Kidney epithelial cell (primary cell): Measurements from ENCODE around the gene TIAM2. TPM values are rescaled to one million over a fixed set of nuclear protein-coding genes. Genes with fewer than 3 reads are reported as not detected.
"Not testable (repeated sequence)": the region's sequence is repeated elsewhere in the genome, so short reads cannot be mapped to it uniquely, and the experiment has no call there.

Experiments used
- DNase-seq: peaks from one replicate; pipeline ENCODE4 v3.0.0-alpha.2; 2010; ENCODE audit warnings: low read depth
- H3K27me3 ChIP-seq: 2 replicates; pipeline ENCODE4 v1.6.0; 2011; ENCODE audit warnings: low read length; ENCODE audit not compliant: control insufficient read depth, insufficient read depth
- H3K36me3 ChIP-seq: 2 replicates; pipeline ENCODE4 v1.5.1; 2011; ENCODE audit warnings: low read length; ENCODE audit not compliant: control insufficient read depth, insufficient read depth
- H3K4me3 ChIP-seq: 2 replicates; pipeline ENCODE4 v1.5.1; 2011; ENCODE audit warnings: low read depth, mild to moderate bottlenecking, control low read depth, low read length
- CTCF ChIP-seq: IDR thresholded peaks from 2 replicates; pipeline ENCODE4 v1.5.1; 2011; ENCODE audit warnings: mild to moderate bottlenecking, moderate library complexity, low read length, control low read depth, inconsistent platforms; ENCODE audit not compliant: insufficient read depth, poor library complexity, severe bottlenecking
- total RNA-seq: library from RNA; depleted of rRNA; stranded (reverse); fragments of >200 nt; gene quantifications from 2 replicates; pipeline ENCODE4 v1.2.3, GENCODE V29; 2015

The TIAM2 gene
- total RNA-seq, 1 donor from 2014 or later = 21.3 TPM

GRCh38 chr6:155013457-155013876 lies 18.4 kb downstream of the TIAM2 start:
- TF ChIP-seq CTCF = no peak
- H3K4me3 ChIP-seq = no peak overlapping the region
- H3K36me3 ChIP-seq = no peaks in the 10 kb centered on the region
- DNase-seq = no peak
- H3K27me3 ChIP-seq = no peaks in the 10 kb centered on the region

GRCh38 chr6:155014137-155014536 lies 19.0 kb downstream of the TIAM2 start:
- no peaks in the 10 kb centered on the region for H3K36me3 ChIP-seq
- TF ChIP-seq CTCF = no peak
- H3K4me3 ChIP-seq = no peak overlapping the region
- DNase-seq = no peak
- no peaks in the 10 kb centered on the region for H3K27me3 ChIP-seq

- no peaks in the 10 kb centered on the region for H3K36me3 ChIP-seq
- H3K27me3 ChIP-seq = no peaks in the 10 kb centered on the region
- no peak for DNase-seq
- no peak overlapping the region for H3K4me3 ChIP-seq
- no peak for TF ChIP-seq CTCF
Measured at GRCh38 chr6:155014670-155015300, 19.7 kb downstream of the TIAM2 start.

GRCh38 chr6:155018415-155018814 lies 23.3 kb downstream of the TIAM2 start:
- not testable (repeated sequence) for H3K36me3 ChIP-seq, H3K27me3 ChIP-seq, H3K4me3 ChIP-seq, DNase-seq

GRCh38 chr6:155021680-155022079 lies 26.6 kb downstream of the TIAM2 start:
- no peak for TF ChIP-seq CTCF
- Histone ChIP-seq H3K4me3 (no peak overlapping the region), H3K27me3 (no peaks in the 10 kb centered on the region), H3K36me3 (no peaks in the 10 kb centered on the region)
- no peak for DNase-seq

GRCh38 chr6:155022721-155023120 lies 27.6 kb downstream of the TIAM2 start:
- Histone ChIP-seq H3K4me3 (no peak overlapping the region), H3K27me3 (no peaks in the 10 kb centered on the region), H3K36me3 (no peaks in the 10 kb centered on the region)
- DNase-seq = no peak
- no peak for TF ChIP-seq CTCF
